GM21526 (cell line): ENCODE measurements around the gene IL16.

Source experiments
- ATAC-seq: cut with Tn5 transposase; IDR thresholded peaks from one replicate; pipeline ENCODE4 v1.9.1; 2021; ENCODE audit warnings: moderate library complexity; ENCODE audit not compliant: unreplicated experiment, low FRiP score

Gene IL16

GRCh38 chr15:81174125-81174791 is 22.4 kb upstream of the IL16 start:
- no peak for ATAC-seq

GRCh38 chr15:81174792-81175327 is 21.8 kb upstream of the IL16 start:
- no peak for ATAC-seq

- no peak for ATAC-seq
Observed at GRCh38 chr15:81175496-81175895, 21.2 kb upstream of the IL16 start.

GRCh38 chr15:81176291-81176893 is 20.3 kb upstream of the IL16 start:
- ATAC-seq = no peak

GRCh38 chr15:81178365-81178764 is 18.3 kb upstream of the IL16 start:
- ATAC-seq = no peak

- no peak for ATAC-seq
Observed at GRCh38 chr15:81181220-81181619, 15.5 kb upstream of the IL16 start.

GRCh38 chr15:81182031-81182755 is 14.5 kb upstream of the IL16 start:
- no peak for ATAC-seq

GRCh38 chr15:81182756-81183438 is 13.8 kb upstream of the IL16 start:
- ATAC-seq = no peak

GRCh38 chr15:81183439-81183775 is 13.3 kb upstream of the IL16 start:
- no peak for ATAC-seq

- ATAC-seq = no peak
Observed at GRCh38 chr15:81184188-81184587, 12.5 kb upstream of the IL16 start.

GRCh38 chr15:81185631-81186295 is 10.9 kb upstream of the IL16 start:
- ATAC-seq = no peak

- no peak for ATAC-seq
Observed at GRCh38 chr15:81188354-81188753, 8.3 kb upstream of the IL16 start.

GRCh38 chr15:81189583-81190283 is 6.9 kb upstream of the IL16 start:
- ATAC-seq = no peak

GRCh38 chr15:81190922-81191507 is 5.7 kb upstream of the IL16 start:
- no peak for ATAC-seq

- no peak for ATAC-seq
Observed at GRCh38 chr15:81191701-81192100, 5.0 kb upstream of the IL16 start.

GRCh38 chr15:81194723-81195122 is 2.0 kb upstream of the IL16 start:
- ATAC-seq = no peak

- no peak for ATAC-seq
Observed at GRCh38 chr15:81195339-81195864, 1.3 kb upstream of the IL16 start.

- no peak for ATAC-seq
Observed at GRCh38 chr15:81197255-81197630, 564 bp downstream of the IL16 start.

GRCh38 chr15:81197688-81198281 is 1.1 kb downstream of the IL16 start:
- ATAC-seq = no peak
